Right lobe of liver (tissue), 4 donors: ENCODE measurements around the gene TMC1.

Experiments
- POLR2A ChIP-seq: fragments of 450-650 bp; IDR thresholded peaks from one replicate; pipeline ENCODE4 v1.6.1; 2017; ENCODE audit warnings: antibody characterized with exemption, mild to moderate bottlenecking
- TF ChIP-seq, protein P1 (sequence below), 4 donors: fragments of 200-600 bp in 3 of 4; fragments of 450-650 bp in 1 of 4; IDR thresholded peaks; one replicate each; pipeline versions ENCODE4 v1.5.1 to v1.8.0; 2016 to 2022; ENCODE audit warnings: antibody characterized with exemption in 4 of 4, mild to moderate bottlenecking in 2 of 4
- donor health status: DM: no; HTN: no; CAD: no.
- donor health status: DM: no; HTN: no; CAD: no.
- donor health status: DM: no; HTN: yes; CAD: no.

DNA sequence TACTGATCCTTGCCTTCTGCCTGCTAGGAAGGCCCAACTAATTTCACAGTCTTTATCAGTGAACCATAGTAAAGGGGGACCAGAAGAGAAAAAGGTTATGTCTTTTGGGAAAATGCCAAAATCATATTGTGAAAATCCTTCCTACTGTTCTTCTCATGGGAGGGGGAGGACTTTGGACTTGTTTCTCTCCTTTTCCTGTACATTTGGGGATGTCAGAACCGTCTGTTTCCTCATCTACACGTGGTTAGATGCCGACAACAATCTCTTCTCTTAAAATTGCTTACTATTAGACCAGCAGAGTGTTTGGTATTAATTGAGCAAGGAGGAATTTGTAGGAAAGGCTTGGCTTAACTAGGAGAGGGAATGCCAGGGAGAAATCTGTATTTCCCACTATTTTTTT is 77.2 kb downstream of the TMC1 start:
- TF ChIP-seq, protein P1, sequence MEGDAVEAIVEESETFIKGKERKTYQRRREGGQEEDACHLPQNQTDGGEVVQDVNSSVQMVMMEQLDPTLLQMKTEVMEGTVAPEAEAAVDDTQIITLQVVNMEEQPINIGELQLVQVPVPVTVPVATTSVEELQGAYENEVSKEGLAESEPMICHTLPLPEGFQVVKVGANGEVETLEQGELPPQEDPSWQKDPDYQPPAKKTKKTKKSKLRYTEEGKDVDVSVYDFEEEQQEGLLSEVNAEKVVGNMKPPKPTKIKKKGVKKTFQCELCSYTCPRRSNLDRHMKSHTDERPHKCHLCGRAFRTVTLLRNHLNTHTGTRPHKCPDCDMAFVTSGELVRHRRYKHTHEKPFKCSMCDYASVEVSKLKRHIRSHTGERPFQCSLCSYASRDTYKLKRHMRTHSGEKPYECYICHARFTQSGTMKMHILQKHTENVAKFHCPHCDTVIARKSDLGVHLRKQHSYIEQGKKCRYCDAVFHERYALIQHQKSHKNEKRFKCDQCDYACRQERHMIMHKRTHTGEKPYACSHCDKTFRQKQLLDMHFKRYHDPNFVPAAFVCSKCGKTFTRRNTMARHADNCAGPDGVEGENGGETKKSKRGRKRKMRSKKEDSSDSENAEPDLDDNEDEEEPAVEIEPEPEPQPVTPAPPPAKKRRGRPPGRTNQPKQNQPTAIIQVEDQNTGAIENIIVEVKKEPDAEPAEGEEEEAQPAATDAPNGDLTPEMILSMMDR (IDR thresholded peaks at IDR 0.05): no peak
- TF ChIP-seq POLR2A: no peak
